Hepatocyte (in vitro differentiated cells): Measurements from ENCODE around the gene DRAM1. TPM values are rescaled to one million over a fixed set of nuclear protein-coding genes. Genes with fewer than 3 reads are reported as not detected.
A peak's percentile ranks its signal among the peaks of the same experiment; 100 is the strongest.

ENCODE experiments used
- DNase-seq: peaks from one replicate; pipeline ENCODE4 v3.0.0-alpha.2; 2016; ENCODE audit warnings: low spot score
- H2AFZ ChIP-seq: fragments of 200-600 bp; sonication (generic); 2 replicates; pipeline ENCODE4 v1.6.0; 2016; ENCODE audit warnings: antibody characterized with exemption, mild to moderate bottlenecking
- H3K27ac ChIP-seq: fragments of 200-600 bp; sonication (generic); 2 replicates; pipeline ENCODE4 v1.5.1; 2016; ENCODE audit warnings: mild to moderate bottlenecking
- H3K27me3 ChIP-seq: fragments of 200-600 bp; sonication (generic); 2 replicates; pipeline ENCODE4 v1.6.1; 2016
- H3K36me3 ChIP-seq: fragments of 200-600 bp; sonication (generic); replicated peaks from 2 replicates; pipeline ENCODE4 v1.5.1; 2016; ENCODE audit warnings: low read depth; ENCODE audit not compliant: insufficient read depth
- H3K4me1 ChIP-seq: fragments of 200-600 bp; sonication (generic); 2 replicates; pipeline ENCODE4 v1.5.1; 2016; ENCODE audit warnings: mild to moderate bottlenecking, moderate library complexity; ENCODE audit not compliant: insufficient read depth
- H3K4me2 ChIP-seq: fragments of 200-600 bp; sonication (generic); 2 replicates; pipeline ENCODE4 v1.6.0; 2016
- H3K4me3 ChIP-seq: fragments of 200-600 bp; sonication (generic); 2 replicates; pipeline ENCODE4 v1.5.1; 2016; ENCODE audit warnings: mild to moderate bottlenecking
- H3K79me2 ChIP-seq: fragments of 200-600 bp; sonication (generic); 2 replicates; pipeline ENCODE4 v1.6.0; 2017; ENCODE audit warnings: mild to moderate bottlenecking
- H3K9me2 ChIP-seq: fragments of 200-600 bp; sonication (generic); replicated peaks from 2 replicates; pipeline ENCODE4 v1.6.0; 2017; ENCODE audit warnings: mild to moderate bottlenecking; ENCODE audit not compliant: insufficient read depth
- H3K9me3 ChIP-seq: fragments of 200-600 bp; sonication (generic); 2 replicates; pipeline ENCODE4 v1.5.1; 2016; ENCODE audit warnings: low read depth, mild to moderate bottlenecking
- H4K20me1 ChIP-seq: fragments of 200-600 bp; sonication (generic); 2 replicates; pipeline ENCODE4 v1.6.0; 2016; ENCODE audit warnings: mild to moderate bottlenecking; ENCODE audit not compliant: insufficient read depth, poor library complexity, severe bottlenecking
- CTCF ChIP-seq: fragments of 200-600 bp; sonication (generic); IDR thresholded peaks from 2 replicates; pipeline ENCODE4 v1.5.1; 2016; ENCODE audit warnings: antibody characterized with exemption, mild to moderate bottlenecking; ENCODE audit not compliant: poor library complexity
- EZH2 ChIP-seq: fragments of 200-600 bp; sonication (generic); IDR thresholded peaks from 2 replicates; pipeline ENCODE4 v1.6.1; 2016; ENCODE audit warnings: antibody characterized with exemption, mild to moderate bottlenecking, borderline replicate concordance
- EZH2phosphoT487 ChIP-seq: fragments of 200-600 bp; sonication (generic); IDR thresholded peaks from one replicate; pipeline ENCODE4 v1.6.1; 2018; ENCODE audit warnings: antibody characterized with exemption, mild to moderate bottlenecking, low read depth, moderate library complexity; ENCODE audit not compliant: unreplicated experiment, severe bottlenecking
- WGBS: methylation state at CpG from one replicate; pipeline ENCODE4 v1.1.6; 2016; ENCODE audit warnings: low lambda C conversion rate; ENCODE audit errors: missing lambda C conversion rate; 5-methylcytosine and 5-hydroxymethylcytosine counted together
- polyA plus RNA-seq: library from polyadenylated mRNA; unstranded; fragments of >200 nt; fragmentation: Nextera tagmentation; extraction: Ambion mirVana; gene quantifications from 2 replicates; pipeline ENCODE4 v1.2.1, GENCODE V29; 2016
- total RNA-seq: library from RNA; depleted of rRNA; stranded (reverse); fragments of >200 nt; gene quantifications from 2 replicates; pipeline ENCODE4 v1.2.3, GENCODE V29; 2014

The DRAM1 gene
- total and polyA plus RNA-seq, 2 experiments from 2014 or later, result 26.0 to 28.2 TPM

- Histone ChIP-seq H3K27me3 (no peaks in the 10 kb centered on the region), H3K27ac (no peak overlapping the region), H4K20me1 (no peaks in the 10 kb centered on the region), H3K4me1 (no peaks in the 10 kb centered on the region), H3K9me3 (no peaks in the 10 kb centered on the region), H3K9me2 (no peaks in the 10 kb centered on the region), H3K4me2 (no peak overlapping the region), H3K36me3 (no peaks in the 10 kb centered on the region), H3K79me2 (no peaks in the 10 kb centered on the region), H2AFZ (no peak overlapping the region), H3K4me3 (no peak overlapping the region)
- DNase-seq, result no peak
- no peak for TF ChIP-seq EZH2
- TF ChIP-seq CTCF, result no peak
- no peak for TF ChIP-seq EZH2phosphoT487
- 85% methylated on average over 5 of the region's 5 CpGs for WGBS
Observed at GRCh38 chr12:101847325-101847724, 30.1 kb upstream of the DRAM1 start.

GRCh38 chr12:101850199-101850598, 27.2 kb upstream of the DRAM1 start:
- Histone ChIP-seq H3K9me2 (no peaks in the 10 kb centered on the region), H3K27me3 (no peaks in the 10 kb centered on the region), H4K20me1 (no peaks in the 10 kb centered on the region), H3K27ac (no peak overlapping the region), H3K36me3 (no peaks in the 10 kb centered on the region), H3K4me3 (no peak overlapping the region), H2AFZ (no peak overlapping the region), H3K79me2 (no peaks in the 10 kb centered on the region), H3K9me3 (no peaks in the 10 kb centered on the region), H3K4me1 (peaks cover 5% of the 10 kb centered on the region), H3K4me2 (no peak overlapping the region)
- no peak for DNase-seq
- WGBS, result 97% methylated on average over 1 of the region's 1 CpG
- TF ChIP-seq EZH2, result no peak
- no peak for TF ChIP-seq EZH2phosphoT487
- no peak for TF ChIP-seq CTCF

- H3K36me3 ChIP-seq, result no peaks in the 10 kb centered on the region
- peaks cover 20% of the 10 kb centered on the region for H3K4me1 ChIP-seq
- no peaks in the 10 kb centered on the region for H4K20me1 ChIP-seq
- H3K9me2 ChIP-seq, result no peaks in the 10 kb centered on the region
- H3K9me3 ChIP-seq, result no peaks in the 10 kb centered on the region
- no peak for TF ChIP-seq EZH2
- TF ChIP-seq EZH2phosphoT487, result no peak
- TF ChIP-seq CTCF, result no peak
- no peak overlapping the region for H3K27ac ChIP-seq
- no peaks in the 10 kb centered on the region for H3K27me3 ChIP-seq
- no peak overlapping the region for H3K4me2 ChIP-seq
- H2AFZ ChIP-seq, result no peak overlapping the region
- H3K79me2 ChIP-seq, result no peaks in the 10 kb centered on the region
- no peak overlapping the region for H3K4me3 ChIP-seq
- DNase-seq, result no peak
Observed at GRCh38 chr12:101852998-101853397, 24.4 kb upstream of the DRAM1 start.

GRCh38 chr12:101854747-101855146, 22.6 kb upstream of the DRAM1 start:
- TF ChIP-seq CTCF (no peak), EZH2phosphoT487 (no peak)
- no peaks in the 10 kb centered on the region for H3K36me3 ChIP-seq
- peak overlapping the region; percentile 40 for H3K27ac ChIP-seq
- H3K4me2 ChIP-seq, result no peak overlapping the region
- no peaks in the 10 kb centered on the region for H3K79me2 ChIP-seq
- peaks cover 20% of the 10 kb centered on the region for H3K4me1 ChIP-seq
- no peaks in the 10 kb centered on the region for H3K27me3 ChIP-seq
- no peaks in the 10 kb centered on the region for H4K20me1 ChIP-seq
- no peaks in the 10 kb centered on the region for H3K9me2 ChIP-seq
- WGBS, result 80% methylated on average over 1 of the region's 1 CpG
- peak overlapping the region; percentile 14 for H2AFZ ChIP-seq
- no peaks in the 10 kb centered on the region for H3K9me3 ChIP-seq
- no peak for DNase-seq
- H3K4me3 ChIP-seq, result no peak overlapping the region
